H9 (cell line): ENCODE data around the gene TMCC3. TPM values are rescaled to one million over a fixed set of nuclear protein-coding genes. Genes with fewer than 3 reads are reported as not detected.

Experiments used
- DNase-seq: peaks from one replicate; pipeline ENCODE4 v3.0.0-alpha.2; 2017
- H2AFZ ChIP-seq: one replicate; pipeline ENCODE4 v1.6.1; 2013; ENCODE audit warnings: mild to moderate bottlenecking, low read length, control low read depth, moderate library complexity
- H2AK5ac ChIP-seq: 2 replicates; pipeline ENCODE4 v1.6.1; 2013; ENCODE audit warnings: low read length, control low read depth, mixed read lengths; ENCODE audit not compliant: insufficient read length
- H2BK120ac ChIP-seq: one replicate; pipeline ENCODE4 v1.6.1; 2013; ENCODE audit warnings: low read depth, mild to moderate bottlenecking, low read length, control low read depth, inconsistent platforms; ENCODE audit not compliant: poor library complexity, severe bottlenecking
- H2BK12ac ChIP-seq: 2 replicates; pipeline ENCODE4 v1.6.1; 2013; ENCODE audit warnings: low read length, control low read depth, mixed read lengths, low read depth; ENCODE audit not compliant: insufficient read length
- H2BK15ac ChIP-seq: 2 replicates; pipeline ENCODE4 v1.6.1; 2013; ENCODE audit warnings: low read depth, low read length, control low read depth
- H2BK20ac ChIP-seq: one replicate; pipeline ENCODE4 v1.6.1; 2013; ENCODE audit warnings: low read depth, mild to moderate bottlenecking, low read length, control low read depth, inconsistent platforms; ENCODE audit not compliant: poor library complexity, severe bottlenecking
- H2BK5ac ChIP-seq: 2 replicates; pipeline ENCODE4 v1.6.1; 2013; ENCODE audit warnings: low read length, control low read depth, mixed read lengths; ENCODE audit not compliant: insufficient read length
- H3K14ac ChIP-seq: 2 replicates; pipeline ENCODE4 v1.6.1; 2013; ENCODE audit warnings: low read length, control low read depth; ENCODE audit not compliant: insufficient read depth
- H3K18ac ChIP-seq: 2 replicates; pipeline ENCODE4 v1.6.1; 2013; ENCODE audit warnings: low read depth, mild to moderate bottlenecking, mixed read lengths, low read length, control low read depth; ENCODE audit not compliant: insufficient read length
- H3K23ac ChIP-seq: 2 replicates; pipeline ENCODE4 v1.6.1; 2013; ENCODE audit warnings: low read length, control low read depth, mixed read lengths, low read depth; ENCODE audit not compliant: insufficient read length
- H3K23me2 ChIP-seq: 2 replicates; pipeline ENCODE4 v1.6.1; 2013; ENCODE audit warnings: low read depth, mild to moderate bottlenecking, mixed read lengths, low read length, control low read depth; ENCODE audit not compliant: insufficient read length, poor library complexity, severe bottlenecking
- H3K27ac ChIP-seq: 2 replicates; pipeline ENCODE4 v1.5.1; 2013; ENCODE audit warnings: low read length, control low read depth, mixed read lengths, low read depth; ENCODE audit not compliant: insufficient read length
- H3K27me3 ChIP-seq: 2 replicates; pipeline ENCODE4 v1.6.1; 2013; ENCODE audit warnings: low read length, control low read depth, inconsistent platforms; ENCODE audit not compliant: insufficient read depth
- H3K4ac ChIP-seq: 2 replicates; pipeline ENCODE4 v1.6.1; 2013; ENCODE audit warnings: low read depth, mild to moderate bottlenecking, control low read depth, inconsistent platforms, low read length, moderate library complexity
- H3K4me1 ChIP-seq: 2 replicates; pipeline ENCODE4 v1.6.1; 2013; ENCODE audit warnings: low read length, control low read depth, inconsistent platforms; ENCODE audit not compliant: insufficient read depth
- H3K4me2 ChIP-seq: 2 replicates; pipeline ENCODE4 v1.6.1; 2013; ENCODE audit warnings: low read length, control low read depth, mixed read lengths; ENCODE audit not compliant: insufficient read length, insufficient read depth
- H3K56ac ChIP-seq: 2 replicates; pipeline ENCODE4 v1.6.1; 2013; ENCODE audit warnings: low read depth, mild to moderate bottlenecking, mixed read lengths, low read length, control low read depth; ENCODE audit not compliant: insufficient read length
- H3K79me1 ChIP-seq: 2 replicates; pipeline ENCODE4 v1.6.1; 2013; ENCODE audit warnings: low read depth, mild to moderate bottlenecking, moderate library complexity, low read length, control low read depth, inconsistent platforms; ENCODE audit not compliant: insufficient read depth, poor library complexity, severe bottlenecking
- H3K79me2 ChIP-seq: 2 replicates; pipeline ENCODE4 v1.6.1; 2013; ENCODE audit warnings: low read length, control low read depth, inconsistent platforms; ENCODE audit not compliant: insufficient read depth
- H3K9ac ChIP-seq: 2 replicates; pipeline ENCODE4 v1.6.1; 2013; ENCODE audit warnings: low read length, control low read depth, mixed read lengths; ENCODE audit not compliant: insufficient read length; ENCODE audit errors: extremely low read depth
- H3K9me3 ChIP-seq: one replicate; pipeline ENCODE4 v1.6.1; 2013; ENCODE audit warnings: low read depth, low read length, inconsistent platforms; ENCODE audit not compliant: control insufficient read depth
- H3T11ph ChIP-seq: one replicate; pipeline ENCODE4 v1.6.1; 2013; ENCODE audit warnings: mild to moderate bottlenecking, low read length, control low read depth, inconsistent platforms
- H4K20me1 ChIP-seq: one replicate; pipeline ENCODE4 v1.6.1; 2013; ENCODE audit not compliant: control insufficient read depth, insufficient read length, insufficient read depth
- H4K5ac ChIP-seq: 2 replicates; pipeline ENCODE4 v1.6.1; 2013; ENCODE audit warnings: low read depth, mild to moderate bottlenecking, mixed read lengths, low read length, control low read depth; ENCODE audit not compliant: insufficient read length
- H4K8ac ChIP-seq: replicated peaks from 2 replicates; pipeline ENCODE4 v1.6.1; 2013; ENCODE audit warnings: low read length, control low read depth, mixed read lengths, low read depth; ENCODE audit not compliant: insufficient read length
- H4K91ac ChIP-seq: 2 replicates; pipeline ENCODE4 v1.6.1; 2013; ENCODE audit warnings: low read depth, mild to moderate bottlenecking, moderate library complexity, mixed read lengths, low read length, control low read depth; ENCODE audit not compliant: insufficient read length
- H3K27ac Mint-ChIP-seq, 3 experiments: 2 replicates in 2 of 3; 3 replicates in 1 of 3; pipeline ENCODE4 v1.8.0; 2020 to 2021; ENCODE audit warnings: mixed read lengths in 3 of 3, mild to moderate bottlenecking in 1 of 3, moderate library complexity in 1 of 3
- H3K27me3 Mint-ChIP-seq: 2 replicates; pipeline ENCODE4 v1.8.0; 2021; ENCODE audit warnings: low read depth, mild to moderate bottlenecking, moderate library complexity, mixed read lengths
- H3K36me3 Mint-ChIP-seq, 3 experiments: 2 replicates in 2 of 3; 3 replicates in 1 of 3; pipeline ENCODE4 v1.8.0; 2020 to 2021; ENCODE audit warnings: low read depth in 3 of 3, mixed read lengths in 3 of 3; ENCODE audit not compliant: insufficient read depth in 1 of 3
- H3K4me1 Mint-ChIP-seq, 2 experiments: 2 replicates each; pipeline ENCODE4 v1.8.0; 2020; ENCODE audit warnings: mixed read lengths in 2 of 2
- H3K4me3 Mint-ChIP-seq, 2 experiments: 2 replicates in 1 of 2; 3 replicates in 1 of 2; pipeline ENCODE4 v1.8.0; 2020 to 2021; ENCODE audit warnings: mild to moderate bottlenecking in 2 of 2, mixed read lengths in 2 of 2, moderate library complexity in 1 of 2
- H3K9me3 Mint-ChIP-seq, 2 experiments: 2 replicates in 1 of 2; 3 replicates in 1 of 2; pipeline ENCODE4 v1.8.0; 2020; ENCODE audit warnings: mild to moderate bottlenecking in 2 of 2, mixed read lengths in 2 of 2, moderate library complexity in 1 of 2
- CTCF ChIP-seq: fragments of 200-600 bp; sonication (generic); conservative IDR thresholded peaks from 3 replicates; pipeline ENCODE4 v1.8.0; 2021; ENCODE audit warnings: antibody characterized with exemption, mild to moderate bottlenecking
- WGBS: extraction: QIAGEN DNeasy Blood & Tissue Kit; methylation state at CpG from one replicate; pipeline ENCODE4 v1.1.7; 2013; ENCODE audit warnings: missing lambda C conversion rate, low lambda C conversion rate, mixed read lengths; ENCODE audit not compliant: insufficient read length; ENCODE audit errors: extremely low coverage; 5-methylcytosine and 5-hydroxymethylcytosine counted together
- total RNA-seq: library from RNA; stranded (reverse); gene quantifications from 2 replicates; pipeline ENCODE4 v1.2.1, GENCODE V29; 2021

TMCC3 gene
- total RNA-seq, 1 experiment from 2014 or later, result 0.87 TPM

GRCh38 chr12:94670898-94671297 is 20.5 kb upstream of the TMCC3 start:
- no peak for TF ChIP-seq CTCF
- Histone ChIP-seq H3K79me2 (no peaks in the 10 kb centered on the region), H4K8ac (no peak overlapping the region), H3K27me3 (no peaks in the 10 kb centered on the region), H3K4me2 (no peak overlapping the region), H3K4ac (no peak overlapping the region), H3K18ac (no peak overlapping the region), H3K9ac (no peak overlapping the region), H3K23ac (no peak overlapping the region), H3K14ac (no peak overlapping the region), H2BK5ac (no peak overlapping the region), H3T11ph (no peak overlapping the region), H3K27ac (no peak overlapping the region), H4K91ac (no peak overlapping the region), H3K4me1 (no peaks in the 10 kb centered on the region), H3K23me2 (no peaks in the 10 kb centered on the region), H2BK120ac (no peak overlapping the region), H4K5ac (no peak overlapping the region), H3K9me3 (no peaks in the 10 kb centered on the region), H2AFZ (no peak overlapping the region), H2BK20ac (no peak overlapping the region), H2BK15ac (no peak overlapping the region), H3K79me1 (no peaks in the 10 kb centered on the region), H2AK5ac (no peak overlapping the region), H4K20me1 (no peaks in the 10 kb centered on the region), H2BK12ac (no peak overlapping the region), H3K56ac (no peak overlapping the region)
- Mint-ChIP-seq H3K4me1 (peaks cover 2 to 3% of the 10 kb centered on the region in 2 experiments; a peak in 3 of 4 replicates), H3K9me3 (no peaks in the 10 kb centered on the region), H3K36me3 (no peaks in the 10 kb centered on the region), H3K27me3 (no peaks in the 10 kb centered on the region; the same call in 1 of the 2 replicates), H3K4me3 (no peak overlapping the region), H3K27ac (no peak overlapping the region; a peak in 1 of 7 replicates)
- no peak for DNase-seq
- WGBS, result no CpG with 5 or more reads among the region's 2 CpGs
